HUES64 (cell line): ENCODE data around the gene SLC17A1. TPM values are rescaled to one million over a fixed set of nuclear protein-coding genes. Genes with fewer than 3 reads are reported as not detected.

Experiments used
- H3K27ac ChIP-seq: 2 replicates; pipeline ENCODE4 v1.7.0; 2013; ENCODE audit warnings: low read depth, low read length, inconsistent platforms
- H3K27me3 ChIP-seq: 2 replicates; pipeline ENCODE4 v1.6.1; 2013; ENCODE audit warnings: mild to moderate bottlenecking, low read length; ENCODE audit not compliant: insufficient read depth
- H3K36me3 ChIP-seq: 2 replicates; pipeline ENCODE4 v1.6.1; 2013; ENCODE audit warnings: mild to moderate bottlenecking, low read length; ENCODE audit not compliant: insufficient read depth
- H3K4me1 ChIP-seq: 2 replicates; pipeline ENCODE4 v1.6.1; 2013; ENCODE audit warnings: mild to moderate bottlenecking, low read length, moderate library complexity; ENCODE audit not compliant: insufficient read depth
- H3K4me3 ChIP-seq: 2 replicates; pipeline ENCODE4 v1.5.1; 2013; ENCODE audit warnings: mild to moderate bottlenecking, low read length, moderate library complexity
- H3K9ac ChIP-seq: 2 replicates; pipeline ENCODE4 v1.6.1; 2013; ENCODE audit warnings: mild to moderate bottlenecking, low read depth, low read length
- H3K9me3 ChIP-seq: 2 replicates; pipeline ENCODE4 v1.6.1; 2013; ENCODE audit warnings: low read depth, low read length; ENCODE audit not compliant: insufficient read depth
- WGBS: fragments of 150-250, 120-280 bp; methylation state at CpG from one replicate; pipeline ENCODE4 v1.1.7; 2013; ENCODE audit warnings: missing lambda C conversion rate; 5-methylcytosine and 5-hydroxymethylcytosine counted together
- polyA plus RNA-seq, 2 experiments: library from polyadenylated mRNA; stranded (reverse); fragments of 50-300 nt; gene quantifications; one replicate each; pipeline ENCODE4 v1.2.3, GENCODE V29; 2013

SLC17A1 gene
- polyA plus RNA-seq (2013, experiment 1 of 2): not detected
- polyA plus RNA-seq (2013, experiment 2 of 2): not detected

DNA sequence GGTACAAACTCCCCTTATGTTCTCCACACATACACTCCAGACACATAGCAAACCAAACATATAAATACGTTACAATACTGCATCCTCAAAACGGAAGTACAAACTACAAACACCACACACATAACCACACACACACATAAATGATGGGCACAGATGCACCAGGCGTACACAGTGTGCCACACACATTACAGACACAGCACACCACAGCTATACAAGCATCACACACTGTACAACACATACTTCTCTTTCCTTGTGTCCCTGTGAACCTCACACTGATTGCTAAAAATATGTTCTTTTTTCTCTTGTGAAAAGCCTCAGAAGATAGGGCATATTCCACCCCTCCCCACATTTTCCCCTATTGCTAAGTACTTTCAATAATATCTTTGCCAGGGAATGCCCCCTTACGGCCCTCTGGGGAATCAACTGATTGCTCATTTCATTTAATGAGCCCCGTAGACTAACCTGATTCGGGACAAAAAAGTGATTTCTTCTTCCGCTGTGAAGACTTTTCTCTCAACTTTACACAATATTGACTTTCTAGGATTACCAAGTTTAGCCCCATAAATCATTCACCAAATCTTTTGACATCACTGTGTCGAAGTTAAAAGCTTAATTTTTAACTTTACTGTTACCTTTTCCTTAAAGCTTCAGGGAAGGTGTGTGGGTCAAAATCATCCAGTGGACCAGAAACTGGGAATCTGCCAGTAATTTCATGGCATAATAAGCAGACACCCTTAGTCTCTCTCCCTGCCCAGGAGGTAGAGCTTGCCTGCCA, at the start of gene SLC17A1:
Gene SLC17A1 (minus strand): TSS at position 521 of the 775 bp plus-strand sequence. CDS start 1,495 bp downstream, outside the sequence.
- no peaks in the 10 kb centered on the region for H3K9me3 ChIP-seq
- WGBS: 92% methylated on average over 8 of the region's 8 CpGs
- no peaks in the 10 kb centered on the region for H3K36me3 ChIP-seq
- no peaks in the 10 kb centered on the region for H3K4me1 ChIP-seq
- H3K27ac ChIP-seq: no peak within 1 kb of the TSS
- no peak within 1 kb of the TSS for H3K4me3 ChIP-seq
- no peak within 1 kb of the TSS for H3K9ac ChIP-seq
- H3K27me3 ChIP-seq: no peaks in the 10 kb centered on the region

- Histone ChIP-seq H3K9ac (no peak overlapping the region), H3K27me3 (no peaks in the 10 kb centered on the region), H3K4me3 (no peak overlapping the region), H3K27ac (no peak overlapping the region), H3K9me3 (no peaks in the 10 kb centered on the region), H3K4me1 (no peaks in the 10 kb centered on the region), H3K36me3 (no peaks in the 10 kb centered on the region)
- 96% methylated on average over 3 of the region's 4 CpGs for WGBS
These were observed 48.7 kb upstream of the SLC17A1 start for GRCh38 chr6:25880601-25881000.

GRCh38 chr6:25878721-25879322, 47.0 kb upstream of the SLC17A1 start:
- H3K4me3 ChIP-seq: no peak overlapping the region
- no peaks in the 10 kb centered on the region for H3K27me3 ChIP-seq
- H3K9me3 ChIP-seq: no peaks in the 10 kb centered on the region
- H3K9ac ChIP-seq: no peak overlapping the region
- no peak overlapping the region for H3K27ac ChIP-seq
- 97% methylated on average over 1 of the region's 2 CpGs for WGBS
- no peaks in the 10 kb centered on the region for H3K4me1 ChIP-seq
- H3K36me3 ChIP-seq: no peaks in the 10 kb centered on the region

DNA sequence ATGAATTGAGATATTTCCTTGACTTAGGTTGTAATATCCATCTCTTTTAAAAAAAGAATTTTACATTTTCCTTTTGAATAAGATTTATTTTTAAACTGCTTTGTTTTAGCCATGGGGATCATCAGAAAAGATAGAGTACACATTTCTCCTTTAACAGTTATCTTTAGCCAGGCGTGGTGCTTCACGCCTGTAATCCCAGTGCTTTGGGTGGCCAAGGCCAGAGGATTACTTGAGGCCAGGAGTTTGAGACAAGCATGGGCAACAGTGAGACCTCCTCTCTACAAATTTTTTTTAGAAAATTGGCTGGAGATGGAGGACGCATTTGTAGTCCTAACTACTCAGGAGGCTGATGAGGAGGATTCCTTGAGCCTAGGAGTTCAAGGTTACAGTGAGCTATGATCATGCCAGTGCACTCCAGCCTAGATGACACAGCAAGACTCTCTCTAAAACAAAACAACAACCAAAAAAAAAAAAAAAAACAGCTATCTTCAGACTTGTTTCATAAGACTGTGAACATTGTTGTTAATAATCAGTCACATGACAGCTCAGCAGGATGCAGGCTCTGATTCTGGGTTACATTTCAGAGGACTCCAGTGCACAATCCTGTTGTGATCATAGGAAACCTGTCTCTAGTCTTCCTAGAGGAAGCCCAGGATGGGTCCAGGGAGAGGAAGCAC, 44.2 kb upstream of the SLC17A1 start:
- Histone ChIP-seq H3K36me3 (no peaks in the 10 kb centered on the region), H3K9ac (no peak overlapping the region), H3K4me1 (no peaks in the 10 kb centered on the region), H3K27ac (no peak overlapping the region), H3K9me3 (no peaks in the 10 kb centered on the region), H3K4me3 (no peak overlapping the region), H3K27me3 (no peaks in the 10 kb centered on the region)
- 92% methylated on average over 3 of the region's 3 CpGs for WGBS

GRCh38 chr6:25875563-25875905, 43.7 kb upstream of the SLC17A1 start:
- Histone ChIP-seq H3K36me3 (no peaks in the 10 kb centered on the region), H3K27ac (no peak overlapping the region), H3K4me3 (no peak overlapping the region), H3K4me1 (no peaks in the 10 kb centered on the region), H3K9ac (no peak overlapping the region), H3K27me3 (no peaks in the 10 kb centered on the region), H3K9me3 (no peaks in the 10 kb centered on the region)
- WGBS: 88% methylated on average over 3 of the region's 3 CpGs

DNA sequence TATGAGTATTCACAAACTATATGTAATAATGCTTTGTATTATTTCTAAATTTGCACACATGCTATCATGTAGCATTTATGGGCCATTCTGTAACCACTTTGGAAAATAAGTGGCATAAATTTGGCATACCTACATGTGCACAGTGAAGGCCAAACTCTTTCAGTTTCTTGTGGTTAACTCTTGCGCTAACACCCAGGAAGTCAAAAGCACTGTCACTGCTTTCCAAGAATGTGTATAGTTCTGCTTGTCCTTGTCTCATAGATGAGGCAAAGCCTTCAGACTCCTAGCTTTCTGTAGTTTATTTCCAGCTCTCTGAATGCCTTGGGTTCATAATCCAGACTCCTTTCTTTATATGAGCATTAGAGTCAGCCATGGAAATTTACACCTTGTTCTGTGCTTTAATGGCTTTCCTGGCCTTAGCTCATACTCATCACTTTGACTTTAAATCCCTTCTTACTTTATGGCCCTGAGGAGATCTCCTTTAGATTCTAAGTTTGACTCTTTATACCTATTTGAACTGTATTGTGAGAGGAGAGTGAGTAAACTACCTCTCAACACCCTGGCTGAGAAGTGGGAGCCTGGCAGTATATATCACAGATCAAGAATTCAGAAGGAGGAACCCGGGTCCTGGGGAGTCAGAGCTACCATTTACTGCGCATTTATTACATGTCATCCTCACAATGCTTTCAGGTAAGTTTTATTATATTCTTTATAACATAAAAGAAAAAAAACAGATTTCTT, 43.1 kb upstream of the SLC17A1 start:
- Histone ChIP-seq H3K36me3 (no peaks in the 10 kb centered on the region), H3K4me1 (no peaks in the 10 kb centered on the region), H3K9ac (no peak overlapping the region), H3K9me3 (no peaks in the 10 kb centered on the region), H3K27ac (no peak overlapping the region), H3K4me3 (no peak overlapping the region), H3K27me3 (no peaks in the 10 kb centered on the region)
- 100% methylated on average over 2 of the region's 3 CpGs for WGBS

DNA sequence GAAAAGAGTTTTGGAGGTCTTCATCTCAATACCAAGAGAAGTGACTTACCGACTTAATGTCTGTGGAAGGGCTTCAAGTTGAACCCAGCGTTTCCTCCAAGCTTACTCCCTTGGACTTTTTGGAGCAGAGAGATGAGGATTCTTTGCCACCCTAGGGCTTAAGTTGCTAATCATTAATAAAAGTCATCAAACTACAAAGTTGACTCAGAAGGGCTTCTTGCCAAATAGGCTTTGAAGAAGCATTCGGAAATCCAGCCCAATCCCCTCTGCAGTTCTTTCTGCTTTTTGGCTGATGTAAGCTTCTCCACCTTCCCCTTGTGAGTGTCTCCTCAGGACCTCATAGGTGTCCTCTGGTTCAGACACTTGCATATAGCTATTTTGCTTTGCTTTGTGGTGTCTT, 42.3 kb upstream of the SLC17A1 start, which contains the start of gene SLC17A3:
Gene SLC17A3 (minus strand): TSS at position 126 of the 400 bp plus-strand sequence. CDS start 5,856 bp downstream, outside the sequence.
- no peaks in the 10 kb centered on the region for H3K27me3 ChIP-seq
- WGBS: 93% methylated on average over 3 of the region's 3 CpGs
- no peaks in the 10 kb centered on the region for H3K4me1 ChIP-seq
- no peaks in the 10 kb centered on the region for H3K36me3 ChIP-seq
- H3K27ac ChIP-seq: no peak within 1 kb of the TSS
- H3K9ac ChIP-seq: no peak within 1 kb of the TSS
- H3K4me3 ChIP-seq: no peak within 1 kb of the TSS
- H3K9me3 ChIP-seq: no peaks in the 10 kb centered on the region

DNA sequence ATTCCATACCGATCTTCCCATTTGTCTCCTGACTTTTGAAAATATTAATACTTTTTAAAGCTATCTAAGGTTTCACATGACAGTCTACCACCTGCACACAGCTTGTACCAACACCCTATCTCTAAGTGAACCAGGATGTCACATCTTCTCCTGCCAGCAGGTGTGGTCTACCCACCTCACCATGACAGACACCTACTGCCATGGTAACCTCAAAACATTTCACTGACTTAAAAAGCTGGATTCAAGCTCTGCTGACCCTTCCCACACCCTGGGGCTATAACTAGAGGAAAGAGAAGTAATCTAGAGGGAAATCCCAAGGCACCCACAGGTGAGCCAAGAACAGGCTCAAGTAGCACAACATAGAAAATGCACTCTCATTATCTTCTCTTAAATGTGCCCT, 41.0 kb upstream of the SLC17A1 start:
- WGBS: 96% methylated on average over 1 of the region's 1 CpG
- Histone ChIP-seq H3K9ac (no peak overlapping the region), H3K4me1 (no peaks in the 10 kb centered on the region), H3K27me3 (no peaks in the 10 kb centered on the region), H3K4me3 (no peak overlapping the region), H3K36me3 (no peaks in the 10 kb centered on the region), H3K27ac (no peak overlapping the region), H3K9me3 (no peaks in the 10 kb centered on the region)

DNA sequence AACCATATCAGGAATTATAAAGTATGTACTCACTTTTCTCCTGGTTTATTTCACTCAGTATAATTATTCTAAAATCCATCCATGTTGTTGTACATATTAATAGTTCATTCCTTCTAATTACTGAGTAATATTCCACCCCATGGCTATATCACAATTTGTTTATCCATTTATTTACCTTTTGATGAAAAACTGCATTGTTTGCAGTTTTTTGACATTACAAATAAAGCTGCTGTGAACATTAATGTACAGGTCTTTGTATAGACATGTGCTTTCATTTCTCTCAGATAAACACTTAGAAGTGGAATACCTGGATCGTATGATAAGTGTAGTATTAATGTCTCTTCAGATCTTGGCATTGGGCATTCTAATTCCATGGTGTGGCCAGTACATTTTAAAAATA, 38.0 kb upstream of the SLC17A1 start:
- WGBS: 56% methylated on average over 1 of the region's 1 CpG
- Histone ChIP-seq H3K9ac (no peak overlapping the region), H3K9me3 (no peaks in the 10 kb centered on the region), H3K4me1 (no peaks in the 10 kb centered on the region), H3K4me3 (no peak overlapping the region), H3K27ac (no peak overlapping the region), H3K27me3 (no peaks in the 10 kb centered on the region), H3K36me3 (no peaks in the 10 kb centered on the region)

GRCh38 chr6:25868436-25869183, 36.8 kb upstream of the SLC17A1 start:
- no peak overlapping the region for H3K9ac ChIP-seq
- 94% methylated on average over 2 of the region's 3 CpGs for WGBS
- no peak overlapping the region for H3K4me3 ChIP-seq
- H3K9me3 ChIP-seq: no peaks in the 10 kb centered on the region
- no peaks in the 10 kb centered on the region for H3K4me1 ChIP-seq
- no peaks in the 10 kb centered on the region for H3K27me3 ChIP-seq
- H3K27ac ChIP-seq: no peak overlapping the region
- H3K36me3 ChIP-seq: no peaks in the 10 kb centered on the region
